ENCODE data around the gene INSYN2B.

DNA sequence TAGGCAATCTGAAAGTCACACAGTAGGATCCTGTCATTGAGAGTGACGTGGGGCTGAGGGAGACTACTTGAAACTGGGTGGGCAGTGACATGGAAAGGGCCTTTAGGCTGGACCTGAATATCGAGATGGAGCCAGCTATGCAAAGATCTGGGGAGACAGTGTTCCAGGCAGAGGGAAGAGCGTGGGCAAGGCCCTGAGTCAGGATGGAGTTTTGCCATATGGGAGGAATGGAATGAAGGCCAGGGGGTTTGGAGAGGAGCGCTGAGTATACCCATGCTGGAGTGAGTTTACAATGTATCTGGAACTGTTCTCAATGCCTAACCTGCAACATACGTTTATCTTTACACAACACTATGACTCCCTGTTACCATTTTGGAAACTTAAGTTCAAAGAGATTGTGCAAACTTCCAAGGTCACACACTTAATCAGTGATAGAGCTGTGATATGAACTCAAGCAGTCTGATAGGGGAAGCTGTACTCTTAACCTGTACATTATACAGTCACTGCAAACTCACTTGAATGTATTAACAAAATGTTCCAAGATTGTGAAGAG lies 33.5 kb downstream of the INSYN2B start:
- TF ChIP-seq, protein P1, sequence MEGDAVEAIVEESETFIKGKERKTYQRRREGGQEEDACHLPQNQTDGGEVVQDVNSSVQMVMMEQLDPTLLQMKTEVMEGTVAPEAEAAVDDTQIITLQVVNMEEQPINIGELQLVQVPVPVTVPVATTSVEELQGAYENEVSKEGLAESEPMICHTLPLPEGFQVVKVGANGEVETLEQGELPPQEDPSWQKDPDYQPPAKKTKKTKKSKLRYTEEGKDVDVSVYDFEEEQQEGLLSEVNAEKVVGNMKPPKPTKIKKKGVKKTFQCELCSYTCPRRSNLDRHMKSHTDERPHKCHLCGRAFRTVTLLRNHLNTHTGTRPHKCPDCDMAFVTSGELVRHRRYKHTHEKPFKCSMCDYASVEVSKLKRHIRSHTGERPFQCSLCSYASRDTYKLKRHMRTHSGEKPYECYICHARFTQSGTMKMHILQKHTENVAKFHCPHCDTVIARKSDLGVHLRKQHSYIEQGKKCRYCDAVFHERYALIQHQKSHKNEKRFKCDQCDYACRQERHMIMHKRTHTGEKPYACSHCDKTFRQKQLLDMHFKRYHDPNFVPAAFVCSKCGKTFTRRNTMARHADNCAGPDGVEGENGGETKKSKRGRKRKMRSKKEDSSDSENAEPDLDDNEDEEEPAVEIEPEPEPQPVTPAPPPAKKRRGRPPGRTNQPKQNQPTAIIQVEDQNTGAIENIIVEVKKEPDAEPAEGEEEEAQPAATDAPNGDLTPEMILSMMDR (IDR thresholded peaks at IDR 0.05) = no peak
- no peak for TF ChIP-seq POLR2A (IDR thresholded peaks at IDR 0.05)

Data from ovary (tissue), 3 donors.